ENCODE data around the gene CALML6.
"Not testable (repeated sequence)": the region's sequence is repeated elsewhere in the genome, so short reads cannot be mapped to it uniquely, and the experiment has no call there.

The CALML6 gene, protein sequence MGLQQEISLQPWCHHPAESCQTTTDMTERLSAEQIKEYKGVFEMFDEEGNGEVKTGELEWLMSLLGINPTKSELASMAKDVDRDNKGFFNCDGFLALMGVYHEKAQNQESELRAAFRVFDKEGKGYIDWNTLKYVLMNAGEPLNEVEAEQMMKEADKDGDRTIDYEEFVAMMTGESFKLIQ

GRCh38 chr1:1914971-1915692 is at the start of gene CALML6:
TSS of gene CALML6 (plus strand) at chr1:1915260. CDS start at chr1:1915281, 21 bp downstream.
- no peak for DNase-seq (ENCODE audit: low read depth)

GRCh38 chr1:1867164-1867563 is 47.9 kb upstream of the CALML6 start:
- DNase-seq (ENCODE audit: low read depth) = no peak

DNA sequence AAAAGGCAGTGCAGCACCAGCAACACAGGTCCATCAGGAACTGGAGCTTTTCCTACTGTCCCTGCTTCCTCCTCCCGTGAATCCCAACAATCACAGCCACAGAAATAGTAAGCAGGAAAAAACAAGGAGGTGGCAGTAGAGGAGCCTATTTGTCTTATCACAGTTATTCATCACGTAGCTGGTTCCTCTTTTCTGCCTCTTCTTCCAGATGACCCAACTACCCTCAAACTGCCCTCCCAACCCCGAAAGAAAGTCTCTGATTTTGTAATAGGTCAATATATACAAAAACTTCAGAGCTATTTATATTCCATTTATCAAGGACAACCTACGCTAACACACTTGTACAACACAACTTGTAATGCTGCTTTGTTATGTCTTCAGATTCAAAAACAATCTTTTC is 45.6 kb upstream of the CALML6 start:
- no peak for DNase-seq (ENCODE audit: low read depth)

GRCh38 chr1:1872329-1872994 is 42.6 kb upstream of the CALML6 start:
- no peak for DNase-seq (ENCODE audit: low read depth)

GRCh38 chr1:1873186-1873585 is 41.9 kb upstream of the CALML6 start:
- no peak for DNase-seq (ENCODE audit: low read depth)

DNA sequence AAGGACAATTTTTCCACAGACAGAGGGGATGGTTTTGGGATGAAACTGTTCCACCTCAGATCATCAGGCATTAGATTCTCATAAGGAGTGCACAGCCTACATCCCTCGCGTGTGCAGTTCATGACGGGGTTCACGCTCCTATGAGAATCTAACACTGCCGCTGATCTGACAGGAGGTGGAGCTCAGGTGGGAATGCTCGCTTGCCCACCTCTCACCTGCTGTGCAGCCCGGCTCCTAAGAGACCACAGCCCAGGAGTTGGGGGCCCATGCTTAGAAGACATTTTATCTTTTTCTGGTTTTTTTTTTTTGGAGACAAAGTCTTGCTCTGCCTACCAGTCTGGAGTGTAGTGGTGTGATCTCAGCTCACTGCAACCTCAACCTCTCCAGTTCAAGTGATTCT is 40.2 kb upstream of the CALML6 start:
- no peak for DNase-seq (ENCODE audit: low read depth)

GRCh38 chr1:1875932-1876331 is 39.1 kb upstream of the CALML6 start:
- no peak for DNase-seq (ENCODE audit: low read depth)

DNA sequence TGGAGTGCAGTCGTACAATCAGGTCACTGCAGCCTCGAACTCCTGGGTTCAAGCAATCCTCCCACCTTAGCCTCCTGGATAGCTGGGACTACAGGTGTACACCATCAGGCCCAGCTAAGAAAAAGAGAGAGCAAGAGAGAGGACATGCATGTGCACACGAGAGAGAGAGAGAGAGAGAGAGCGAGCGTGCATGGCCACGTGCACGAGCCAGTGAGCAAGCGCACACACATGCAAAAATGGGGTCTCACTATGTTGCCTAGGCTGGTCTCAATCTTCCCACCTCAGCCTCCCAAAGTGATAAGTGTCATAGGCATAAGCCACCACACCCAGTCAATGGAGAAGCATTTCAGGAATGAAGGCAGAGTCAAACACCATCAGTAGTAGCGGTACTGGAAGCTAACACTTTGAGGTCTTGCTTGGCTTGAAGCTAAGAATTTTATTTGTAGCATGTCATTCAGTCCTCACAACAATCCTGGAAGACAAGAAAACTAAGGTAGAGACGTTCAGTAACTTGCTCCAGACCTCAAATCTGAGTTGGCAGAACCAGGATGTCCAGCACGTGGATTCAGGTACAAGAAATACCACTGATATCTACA is 38.6 kb upstream of the CALML6 start:
- DNase-seq (ENCODE audit: low read depth) = peak; percentile 30

DNA sequence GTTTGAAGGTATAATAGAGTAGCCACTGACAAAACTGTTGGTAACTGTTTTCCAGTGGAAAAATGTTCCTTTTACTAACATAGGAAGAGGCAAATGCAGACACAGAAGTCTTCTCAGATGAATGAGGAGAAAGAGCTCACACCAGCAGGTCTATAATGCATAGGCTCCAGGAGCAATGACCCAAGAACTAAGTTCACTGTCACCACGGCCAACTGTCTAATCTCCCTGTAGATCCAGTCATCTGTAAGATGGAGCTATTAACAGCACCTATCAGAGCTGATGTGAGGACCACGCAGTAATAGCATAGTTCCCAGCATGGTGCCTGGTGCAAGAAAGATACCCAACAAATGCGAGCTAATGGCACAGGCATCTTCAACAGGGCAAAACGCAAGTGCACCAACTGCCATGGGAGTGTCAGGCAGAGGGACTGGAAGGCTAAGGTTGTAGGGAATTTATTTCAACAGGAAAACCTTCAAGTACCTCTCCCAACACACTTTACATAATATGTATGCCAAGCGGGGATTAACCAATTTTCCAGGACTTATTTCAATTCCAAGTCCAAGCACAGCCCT is 37.1 kb upstream of the CALML6 start:
- DNase-seq (ENCODE audit: low read depth) = no peak

- no peak for DNase-seq (ENCODE audit: low read depth)
Measured at GRCh38 chr1:1879942-1880341, 35.1 kb upstream of the CALML6 start.

DNA sequence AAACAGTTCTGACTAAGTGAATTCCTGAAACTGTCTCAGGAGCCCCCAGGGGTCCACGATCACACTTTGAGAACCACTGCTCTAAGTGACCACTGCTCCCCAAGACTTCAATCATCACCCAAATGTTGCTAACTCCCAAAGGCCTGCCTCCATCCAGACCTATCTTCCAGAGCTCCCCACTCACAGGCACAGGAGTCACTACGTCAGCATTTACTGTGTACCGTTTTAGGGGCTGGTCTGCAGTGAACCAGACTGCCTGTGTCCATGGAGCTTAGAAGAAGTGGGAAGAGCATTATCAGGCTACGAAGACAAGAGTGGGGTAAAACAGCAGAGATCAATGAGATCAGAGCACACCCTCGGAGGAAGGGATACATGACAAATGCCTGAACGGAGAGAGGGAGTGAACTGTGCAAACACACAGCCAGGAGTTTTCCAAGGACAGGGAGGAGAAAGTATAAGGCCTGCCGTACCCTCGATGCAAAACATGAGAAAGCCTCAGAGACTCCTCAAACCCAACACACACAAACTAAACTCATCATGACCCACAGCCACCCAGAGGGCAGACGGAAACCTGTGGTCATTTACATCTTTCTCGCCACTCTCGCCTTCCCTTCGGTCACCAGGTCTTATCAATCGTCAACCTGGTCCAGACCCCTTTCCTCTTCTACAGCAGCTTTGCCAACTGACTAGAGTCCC is 34.3 kb upstream of the CALML6 start:
- no peak for DNase-seq (ENCODE audit: low read depth)

DNA sequence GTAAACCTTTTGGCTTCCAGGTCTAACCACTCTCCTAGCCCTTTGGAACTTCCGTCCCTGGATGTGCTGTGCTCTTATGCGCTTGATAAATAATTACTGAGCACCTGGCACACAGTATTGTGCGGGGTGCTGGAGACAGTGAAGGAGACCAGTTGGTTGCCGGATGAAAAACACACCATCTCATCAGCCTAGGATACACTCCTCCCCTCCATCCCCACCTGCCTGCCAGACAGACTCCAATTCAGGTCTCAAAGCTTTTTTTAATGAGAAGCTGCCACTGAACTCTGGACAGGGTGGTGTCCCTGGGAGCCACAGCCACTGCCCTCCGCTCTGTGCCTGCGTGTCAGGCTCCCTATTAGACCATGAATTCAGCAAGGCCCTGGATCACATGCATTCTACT is 33.3 kb upstream of the CALML6 start:
- no peak for DNase-seq (ENCODE audit: low read depth)

DNA sequence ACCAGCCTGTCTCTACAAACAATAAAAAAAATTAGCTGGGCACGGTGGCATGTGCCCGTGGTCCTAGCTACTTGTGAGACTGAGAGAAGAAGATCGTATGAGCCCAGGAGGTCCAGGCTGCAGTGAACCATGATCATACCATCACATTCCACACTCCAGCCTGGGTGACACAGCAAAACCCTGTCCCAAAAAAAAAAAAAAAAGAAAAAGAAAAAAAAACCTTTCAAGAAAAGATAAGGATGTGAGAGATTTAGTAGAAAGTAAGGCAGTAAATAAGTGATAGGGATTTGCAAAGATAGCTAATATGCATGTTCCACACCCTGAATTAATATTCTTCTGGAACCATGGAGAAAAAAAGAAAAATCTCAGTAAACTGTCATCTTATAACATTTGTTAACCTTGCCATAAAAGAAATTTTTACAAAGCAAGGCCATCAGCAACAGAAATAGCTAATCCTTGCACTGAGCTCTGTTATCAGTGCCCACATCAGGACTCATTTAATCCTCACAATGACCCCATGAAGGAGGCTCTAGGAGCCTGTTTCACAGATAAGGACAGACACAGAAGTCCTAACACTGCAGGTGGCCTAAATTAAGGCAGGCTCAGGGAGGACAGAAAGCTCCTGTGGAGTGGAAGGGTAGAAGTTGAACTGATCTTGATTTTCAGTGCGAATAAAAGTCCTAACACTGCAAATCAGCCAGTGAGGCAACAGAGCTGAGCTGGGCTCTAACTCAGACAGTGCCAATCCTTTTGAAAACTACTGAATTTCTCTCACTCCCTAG is 31.8 kb upstream of the CALML6 start:
- no peak for DNase-seq (ENCODE audit: low read depth)

- DNase-seq (ENCODE audit: low read depth) = not testable (repeated sequence)
Measured at GRCh38 chr1:1883890-1884289, 31.2 kb upstream of the CALML6 start.

DNA sequence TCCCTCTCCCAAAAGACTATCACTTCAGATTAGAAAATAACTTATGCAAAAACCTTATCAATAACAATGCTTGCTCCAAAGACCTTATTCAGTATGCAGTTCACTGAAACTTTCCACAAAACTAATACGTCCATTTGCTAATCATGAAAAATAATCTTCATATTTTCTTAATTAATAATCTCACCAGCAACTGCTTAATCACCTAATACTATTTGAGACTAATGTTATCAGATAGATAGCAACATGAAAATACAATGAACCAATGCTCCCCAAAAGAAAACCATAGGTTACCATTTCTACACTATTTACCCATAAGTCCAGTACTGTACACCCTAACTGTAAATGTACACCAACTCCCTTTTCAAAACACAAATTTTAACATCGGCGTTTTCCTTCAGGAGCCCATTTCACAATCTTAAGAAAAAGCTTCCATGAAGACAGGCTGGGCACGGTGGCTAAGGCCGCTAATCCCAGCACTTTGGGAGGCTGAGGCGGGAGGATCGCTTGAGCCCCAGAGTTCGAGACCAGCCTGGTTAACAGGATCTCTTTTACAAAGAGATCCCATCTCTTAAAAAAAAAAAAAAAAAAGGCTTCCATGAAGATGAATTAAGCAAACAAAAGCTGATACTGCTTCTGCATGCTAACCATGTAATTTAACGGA is 25.8 kb upstream of the CALML6 start:
- peak; percentile 16 for DNase-seq (ENCODE audit: low read depth)

DNA sequence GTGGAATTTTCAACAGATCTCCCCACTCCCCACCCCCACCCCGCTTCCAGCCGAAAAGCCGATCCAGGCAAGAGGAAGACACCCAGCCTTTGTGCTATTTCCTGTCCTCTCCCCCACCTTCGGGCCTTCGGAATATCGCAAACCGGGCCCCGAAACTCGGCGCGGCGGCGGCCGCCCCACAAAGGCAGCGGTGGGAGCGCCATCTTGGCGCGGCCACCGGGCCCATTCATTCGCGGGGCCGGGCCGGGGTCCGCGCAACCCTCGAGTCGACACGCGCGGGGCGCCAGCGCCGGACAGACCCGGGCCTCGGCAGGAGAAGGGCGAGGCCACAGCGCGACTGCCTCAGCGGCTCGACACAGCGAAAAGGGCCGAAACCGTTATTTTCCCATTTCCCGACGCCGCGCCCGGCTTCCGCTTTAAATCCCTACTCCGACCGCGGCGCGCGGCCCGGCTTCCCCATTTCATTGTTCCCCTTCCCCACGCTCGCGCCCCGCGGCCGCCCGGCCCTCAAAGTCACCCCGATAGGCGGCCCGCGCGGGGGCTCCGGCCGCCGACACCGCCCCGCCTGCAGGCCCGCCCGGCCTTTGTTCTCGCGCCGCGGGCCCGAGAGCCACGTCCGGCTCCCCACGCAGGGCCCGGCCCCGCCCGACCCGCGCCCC is 25.1 kb upstream of the CALML6 start:
- DNase-seq (ENCODE audit: low read depth) = peak; percentile 50

DNA sequence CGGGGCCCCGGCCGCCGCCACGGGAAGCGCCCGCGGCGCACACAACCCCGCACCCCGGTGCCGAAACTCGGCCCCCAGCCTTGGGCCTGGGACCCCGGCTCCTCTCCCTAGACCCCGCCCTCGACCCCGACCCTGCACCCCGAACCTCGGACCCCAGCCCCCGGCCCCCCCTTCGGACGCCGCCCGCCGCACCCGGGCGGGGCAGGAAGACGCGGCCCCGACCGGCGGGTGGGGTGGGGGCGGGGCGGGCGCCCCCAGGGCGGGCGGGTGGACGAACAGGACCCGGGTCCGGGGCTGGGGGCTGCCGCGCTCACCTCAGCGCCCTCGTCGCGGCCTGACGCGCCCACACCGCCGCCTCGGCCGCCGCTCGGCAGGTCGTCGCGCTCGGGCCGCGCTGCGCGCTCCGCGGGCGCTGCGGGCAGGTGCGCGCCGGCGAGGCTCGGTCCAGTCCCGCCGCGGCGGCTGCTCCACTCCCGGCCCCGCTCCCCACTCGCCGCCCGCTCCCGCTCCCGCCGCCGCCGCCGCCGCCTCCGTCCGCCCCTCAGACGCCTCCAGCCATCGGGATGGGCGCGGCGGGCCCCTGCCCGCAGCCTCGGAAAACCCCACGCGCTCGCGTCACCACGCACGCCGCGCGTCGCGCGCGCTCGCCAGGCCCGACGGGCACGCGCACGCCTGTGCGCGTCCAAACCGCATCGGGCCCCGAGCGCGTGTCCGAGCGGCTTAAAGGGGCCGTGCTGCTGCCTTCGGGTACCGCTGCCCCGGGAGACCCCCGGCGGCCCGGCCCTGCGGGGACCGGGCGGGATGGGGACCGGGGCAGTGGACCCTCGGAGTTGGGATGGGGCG is 24.3 kb upstream of the CALML6 start, which contains the start of gene GNB1:
Gene GNB1, minus strand, starts transcription at position 582 of the 843 bp plus-strand sequence. CDS start 65,634 bp downstream, outside the sequence.
- peak; percentile 83 for DNase-seq (ENCODE audit: low read depth)

DNA sequence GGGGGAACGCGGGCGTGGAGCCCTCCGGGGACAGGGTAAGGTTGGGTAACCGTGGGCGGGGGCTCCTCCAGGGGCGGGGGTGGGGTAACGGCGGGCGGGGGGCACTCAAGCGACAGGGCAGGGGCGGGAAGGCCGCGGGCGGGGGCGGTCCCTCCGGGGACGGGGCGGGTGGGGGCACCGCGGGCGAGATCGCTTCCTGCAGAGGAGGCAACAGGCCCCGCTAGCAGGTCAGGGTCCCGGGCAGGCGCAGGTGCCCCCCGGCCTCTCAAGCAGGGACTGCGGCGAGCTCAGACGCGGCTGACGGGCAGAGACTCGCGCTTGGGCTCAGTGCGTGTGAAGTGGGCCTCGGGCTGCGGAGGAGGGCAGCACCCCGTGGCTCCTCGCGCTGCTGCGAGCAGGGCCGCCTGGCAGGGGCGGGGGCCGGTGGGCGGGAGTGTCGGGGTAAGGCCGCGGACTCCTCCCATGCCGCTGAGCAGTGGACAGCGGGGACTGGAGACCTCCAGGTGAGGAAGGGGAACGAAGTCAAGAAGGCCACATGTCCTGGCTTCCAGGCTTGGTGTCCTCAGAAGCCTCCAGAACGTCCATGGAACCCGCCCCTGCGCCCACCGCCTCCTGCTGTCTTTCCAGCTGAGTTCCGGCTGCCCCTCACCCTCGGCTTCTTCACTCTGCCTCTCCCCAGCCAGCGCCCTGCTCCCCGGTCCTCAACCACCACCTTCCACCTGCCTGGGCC is 23.5 kb upstream of the CALML6 start:
- peak; percentile 46 for DNase-seq (ENCODE audit: low read depth)
